Ovary (tissue), 3 donors: Measurements from ENCODE around the gene NUDT7.

Experiments used
- POLR2A ChIP-seq: fragments of 450-650 bp; IDR thresholded peaks from one replicate; pipeline ENCODE4 v1.6.1; 2017; ENCODE audit warnings: antibody characterized with exemption, mild to moderate bottlenecking, moderate library complexity
- TF ChIP-seq, protein P1 (sequence below), 3 donors: fragments of 450-650 bp in 2 of 3; fragments of 200-600 bp in 1 of 3; IDR thresholded peaks; one replicate each; pipeline versions ENCODE4 v1.5.1 to v1.8.0; 2016 to 2022; ENCODE audit warnings: antibody characterized with exemption in 3 of 3, mild to moderate bottlenecking in 1 of 3
- donor health status: DM: no; HTN: no; CAD: no.

DNA sequence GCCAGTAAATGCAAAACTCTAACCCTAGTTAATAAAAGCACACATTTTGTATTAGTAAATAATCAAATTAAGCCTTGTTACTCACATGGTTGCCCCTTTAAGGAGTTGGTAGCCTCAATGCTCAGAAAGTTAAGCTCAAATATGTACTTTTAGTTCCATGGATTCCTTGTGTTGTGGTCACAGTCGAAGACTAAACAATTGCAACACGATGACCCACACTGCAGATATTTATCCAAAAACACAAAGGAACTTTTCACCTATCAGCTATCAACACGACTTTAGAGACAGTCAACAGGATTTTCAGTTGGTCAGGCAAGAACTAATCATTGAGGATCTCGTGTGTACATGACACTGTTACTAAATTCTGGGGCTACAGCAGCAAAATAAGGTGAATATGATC, 47.4 kb upstream of the NUDT7 start:
- no peak for TF ChIP-seq POLR2A
- TF ChIP-seq, protein P1, sequence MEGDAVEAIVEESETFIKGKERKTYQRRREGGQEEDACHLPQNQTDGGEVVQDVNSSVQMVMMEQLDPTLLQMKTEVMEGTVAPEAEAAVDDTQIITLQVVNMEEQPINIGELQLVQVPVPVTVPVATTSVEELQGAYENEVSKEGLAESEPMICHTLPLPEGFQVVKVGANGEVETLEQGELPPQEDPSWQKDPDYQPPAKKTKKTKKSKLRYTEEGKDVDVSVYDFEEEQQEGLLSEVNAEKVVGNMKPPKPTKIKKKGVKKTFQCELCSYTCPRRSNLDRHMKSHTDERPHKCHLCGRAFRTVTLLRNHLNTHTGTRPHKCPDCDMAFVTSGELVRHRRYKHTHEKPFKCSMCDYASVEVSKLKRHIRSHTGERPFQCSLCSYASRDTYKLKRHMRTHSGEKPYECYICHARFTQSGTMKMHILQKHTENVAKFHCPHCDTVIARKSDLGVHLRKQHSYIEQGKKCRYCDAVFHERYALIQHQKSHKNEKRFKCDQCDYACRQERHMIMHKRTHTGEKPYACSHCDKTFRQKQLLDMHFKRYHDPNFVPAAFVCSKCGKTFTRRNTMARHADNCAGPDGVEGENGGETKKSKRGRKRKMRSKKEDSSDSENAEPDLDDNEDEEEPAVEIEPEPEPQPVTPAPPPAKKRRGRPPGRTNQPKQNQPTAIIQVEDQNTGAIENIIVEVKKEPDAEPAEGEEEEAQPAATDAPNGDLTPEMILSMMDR (IDR thresholded peaks at IDR 0.05) = no peak
